Nephron progenitor cell (in vitro differentiated cells): ENCODE data around the gene FCRL2.

Source experiments
- DNase-seq: peaks from one replicate; pipeline ENCODE4 v3.0.0; 2021
- H3K27ac Mint-ChIP-seq: 2 replicates; pipeline ENCODE4 v1.8.0; 2021; ENCODE audit warnings: mild to moderate bottlenecking, moderate library complexity, mixed read lengths
- H3K27me3 Mint-ChIP-seq: 2 replicates; pipeline ENCODE4 v1.8.0; 2021; ENCODE audit warnings: mild to moderate bottlenecking, low read depth, mixed read lengths; ENCODE audit not compliant: poor library complexity
- H3K36me3 Mint-ChIP-seq: 2 replicates; pipeline ENCODE4 v1.8.0; 2021; ENCODE audit warnings: low read depth, mixed read lengths
- H3K4me1 Mint-ChIP-seq: 2 replicates; pipeline ENCODE4 v1.8.0; 2021; ENCODE audit warnings: mixed read lengths
- H3K4me3 Mint-ChIP-seq: 2 replicates; pipeline ENCODE4 v1.8.0; 2021; ENCODE audit warnings: mild to moderate bottlenecking, moderate library complexity, mixed read lengths
- H3K9me3 Mint-ChIP-seq: 2 replicates; pipeline ENCODE4 v1.8.0; 2021; ENCODE audit warnings: mild to moderate bottlenecking, moderate library complexity, mixed read lengths
- CTCF ChIP-seq: fragments of 200-600 bp; sonication (generic); IDR thresholded peaks from 2 replicates; pipeline ENCODE4 v1.5.0; 2021; ENCODE audit warnings: antibody characterized with exemption

The FCRL2 gene

GRCh38 chr1:157776971-157777391, at the start of gene FCRL2:
Gene FCRL2, minus strand, starts transcription at chr1:157777132. Its CDS starts 59 bp downstream, at chr1:157777073.
- no peak for DNase-seq
- TF ChIP-seq CTCF: no peak
- H3K36me3 Mint-ChIP-seq: no peaks in the 10 kb centered on the region
- no peak within 1 kb of the TSS for H3K4me3 Mint-ChIP-seq
- no peaks in the 10 kb centered on the region for H3K9me3 Mint-ChIP-seq
- no peaks in the 10 kb centered on the region for H3K4me1 Mint-ChIP-seq
- H3K27ac Mint-ChIP-seq: no peak within 1 kb of the TSS
- peaks cover 2% of the 10 kb centered on the region for H3K27me3 Mint-ChIP-seq

GRCh38 chr1:157820299-157820698, 43.4 kb upstream of the FCRL2 start:
- peaks cover 8% of the 10 kb centered on the region for H3K27me3 Mint-ChIP-seq
- no peak overlapping the region for H3K27ac Mint-ChIP-seq
- no peak for DNase-seq
- H3K36me3 Mint-ChIP-seq: no peaks in the 10 kb centered on the region
- H3K4me1 Mint-ChIP-seq: no peaks in the 10 kb centered on the region
- peaks cover 3% of the 10 kb centered on the region for H3K9me3 Mint-ChIP-seq
- TF ChIP-seq CTCF: no peak
- no peak overlapping the region for H3K4me3 Mint-ChIP-seq

- Mint-ChIP-seq H3K4me3 (no peak within 1 kb of the TSS), H3K36me3 (no peaks in the 10 kb centered on the region), H3K4me1 (no peaks in the 10 kb centered on the region), H3K9me3 (peaks cover 4% of the 10 kb centered on the region), H3K27ac (no peak within 1 kb of the TSS), H3K27me3 (peaks cover 8% of the 10 kb centered on the region)
- no peak for DNase-seq
- TF ChIP-seq CTCF: no peak
These were observed 43.0 kb upstream of the FCRL2 start, which contains the start of gene FCRL1 for GRCh38 chr1:157819896-157820295. Gene FCRL1, minus strand, starts transcription at chr1:157820120. Its CDS starts 83 bp downstream, at chr1:157820037.

GRCh38 chr1:157819215-157819614, 42.3 kb upstream of the FCRL2 start:
- Mint-ChIP-seq H3K4me1 (no peaks in the 10 kb centered on the region), H3K27me3 (peaks cover 8% of the 10 kb centered on the region), H3K27ac (no peak overlapping the region), H3K4me3 (no peak overlapping the region), H3K9me3 (peaks cover 6% of the 10 kb centered on the region), H3K36me3 (no peaks in the 10 kb centered on the region)
- no peak for TF ChIP-seq CTCF
- no peak for DNase-seq

- Mint-ChIP-seq H3K27me3 (peaks cover 5% of the 10 kb centered on the region), H3K9me3 (peaks cover 25% of the 10 kb centered on the region), H3K27ac (no peak overlapping the region), H3K4me3 (no peak overlapping the region), H3K4me1 (no peaks in the 10 kb centered on the region), H3K36me3 (no peaks in the 10 kb centered on the region)
- TF ChIP-seq CTCF: no peak
- DNase-seq: no peak
These were observed 36.3 kb upstream of the FCRL2 start for GRCh38 chr1:157813269-157813668.

GRCh38 chr1:157806431-157807149, 29.7 kb upstream of the FCRL2 start:
- Mint-ChIP-seq H3K4me1 (no peaks in the 10 kb centered on the region), H3K36me3 (no peaks in the 10 kb centered on the region), H3K27me3 (peaks cover 24% of the 10 kb centered on the region), H3K9me3 (no peaks in the 10 kb centered on the region), H3K27ac (no peak overlapping the region), H3K4me3 (no peak overlapping the region)
- TF ChIP-seq CTCF: no peak
- no peak for DNase-seq
